HG03432 (cell line): ENCODE data around the gene CHD9.
A peak's percentile ranks its signal among the peaks of the same experiment; 100 is the strongest.

Experiments used
- ATAC-seq: cut with Tn5 transposase; IDR thresholded peaks from one replicate; pipeline ENCODE4 v1.9.1; 2021; ENCODE audit warnings: mild to moderate bottlenecking, moderate library complexity; ENCODE audit not compliant: unreplicated experiment

CHD9 gene

GRCh38 chr16:53093162-53093744 lies 38.5 kb downstream of the CHD9 start:
- no peak for ATAC-seq

DNA sequence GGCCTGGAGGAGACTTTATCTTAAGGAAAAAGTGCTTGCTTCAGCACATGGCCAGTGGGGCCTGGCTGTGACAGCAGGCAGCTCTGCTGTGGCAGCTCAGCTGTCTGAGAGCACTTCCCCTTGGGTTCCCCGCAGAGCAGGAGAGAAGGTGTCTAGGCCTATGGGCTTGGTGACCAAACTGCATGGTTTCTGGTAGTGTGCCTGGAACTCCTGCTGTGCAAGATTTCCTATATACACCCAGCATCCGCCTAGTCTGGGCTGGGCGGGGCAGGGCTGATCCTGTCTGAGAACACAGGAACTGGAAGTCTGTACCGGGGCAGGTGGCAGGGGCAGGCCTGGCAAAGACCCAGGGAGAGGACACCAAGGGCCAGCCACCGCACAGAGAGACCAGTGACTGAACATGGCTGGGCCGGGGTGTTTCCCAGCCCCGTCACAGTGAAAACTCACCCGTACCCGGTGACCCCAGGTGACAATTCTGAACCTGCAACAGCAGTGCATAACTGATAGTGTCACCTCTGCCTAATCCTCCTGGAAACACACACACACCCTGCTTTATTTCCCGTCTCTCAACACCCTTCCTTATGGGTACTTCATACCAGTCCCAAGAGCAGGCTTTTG lies 39.3 kb downstream of the CHD9 start:
- ATAC-seq = peak; percentile 38

- no peak for ATAC-seq
Measured at GRCh38 chr16:53097190-53097589, 42.4 kb downstream of the CHD9 start.

- peak; percentile 70 for ATAC-seq
Measured at GRCh38 chr16:53098526-53099317, 43.9 kb downstream of the CHD9 start.

DNA sequence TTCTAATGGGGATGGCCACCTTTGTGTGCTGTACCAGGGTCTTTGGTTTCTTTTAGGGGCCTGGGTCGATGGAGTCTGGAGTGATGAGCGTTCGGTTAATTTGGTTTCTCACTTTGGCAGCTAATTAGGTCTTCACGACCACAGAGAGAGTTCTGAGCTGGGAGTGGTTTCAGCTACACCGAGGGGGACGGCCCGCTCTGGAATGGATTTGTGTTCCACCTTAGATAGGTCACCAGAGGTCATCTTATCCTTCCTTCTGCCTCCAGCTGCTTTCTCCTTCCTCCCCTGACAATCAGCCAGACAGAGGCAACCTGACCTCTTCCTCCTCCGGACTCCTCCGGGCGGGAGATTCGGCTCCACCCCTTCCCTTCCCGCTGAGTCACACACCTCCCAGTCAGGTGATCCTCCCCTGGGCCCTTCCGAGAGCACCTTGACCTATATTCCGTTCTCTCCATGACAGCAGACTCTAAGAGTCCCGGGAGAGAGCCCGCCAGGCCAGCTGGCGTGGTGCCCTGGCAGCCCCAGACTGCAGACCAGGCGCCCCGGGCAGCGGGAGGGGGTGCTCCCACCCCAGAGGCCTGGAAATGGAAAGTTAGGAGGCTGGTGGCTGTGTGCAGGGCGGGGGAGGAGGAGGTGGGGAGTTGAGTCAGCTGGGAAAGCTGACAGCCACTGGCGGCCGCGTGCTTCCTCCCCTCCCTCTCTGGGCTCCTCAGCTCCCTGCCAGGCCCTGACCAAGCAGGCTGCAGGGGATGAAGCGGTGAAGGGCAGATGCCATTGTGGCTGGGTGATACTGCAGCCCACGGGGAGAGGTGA lies 44.7 kb downstream of the CHD9 start:
- peak; percentile 63 for ATAC-seq

DNA sequence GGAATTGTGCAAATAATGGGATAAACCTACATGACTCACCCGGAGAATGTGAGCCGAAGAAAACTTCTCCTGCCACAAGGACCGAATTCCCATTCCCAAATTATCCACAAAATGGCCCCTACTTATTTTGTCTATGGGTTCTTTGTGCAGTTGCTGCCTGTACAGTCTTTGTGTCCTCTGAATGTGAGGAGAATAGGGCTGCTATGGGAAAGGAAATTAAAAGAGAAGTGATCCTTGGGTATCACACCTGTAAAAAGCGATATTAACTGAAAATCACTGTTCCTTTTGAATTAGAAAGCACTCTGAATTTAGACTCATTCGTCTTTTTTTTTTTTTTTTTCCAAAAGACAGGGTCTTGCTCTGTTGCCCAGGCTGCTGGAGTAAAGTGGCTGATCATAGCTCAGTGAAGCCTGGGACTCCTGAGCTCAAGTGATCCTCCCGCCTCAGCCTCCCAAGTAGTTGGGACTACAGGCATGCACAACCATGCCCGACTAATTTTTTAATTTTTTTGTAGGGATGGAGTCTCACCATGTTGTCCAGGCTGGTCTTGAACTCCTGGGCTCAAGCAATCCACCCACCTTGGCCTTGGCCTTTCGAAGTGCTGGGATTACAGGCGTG lies 45.4 kb downstream of the CHD9 start:
- no peak for ATAC-seq

- ATAC-seq = no peak
Measured at GRCh38 chr16:53100889-53101288, 46.1 kb downstream of the CHD9 start.

DNA sequence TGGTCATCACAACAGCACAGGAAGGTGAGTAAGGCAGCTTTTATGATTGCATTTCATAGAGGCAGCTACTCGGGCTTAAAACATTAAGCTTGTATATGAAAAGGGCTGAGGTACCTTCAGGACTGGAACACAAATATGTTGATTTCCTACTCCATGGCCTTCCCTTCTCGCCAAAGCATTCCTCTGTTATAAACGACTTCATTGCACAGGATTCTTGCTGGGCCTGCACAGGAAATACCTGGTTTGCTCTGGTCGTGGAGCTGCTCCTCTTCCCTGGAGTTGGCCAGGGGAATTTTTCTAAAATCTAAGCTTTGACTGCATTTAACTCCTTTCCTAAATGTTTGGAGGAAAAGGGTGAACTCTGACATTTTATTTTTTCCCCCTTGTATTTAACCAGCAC lies 49.0 kb downstream of the CHD9 start:
- no peak for ATAC-seq

GRCh38 chr16:53105565-53105964 lies 50.8 kb downstream of the CHD9 start:
- ATAC-seq = no peak

- ATAC-seq = peak; percentile 65
Measured at GRCh38 chr16:53111078-53111791, 56.4 kb downstream of the CHD9 start.

- no peak for ATAC-seq
Measured at GRCh38 chr16:53112015-53112414, 57.2 kb downstream of the CHD9 start.

DNA sequence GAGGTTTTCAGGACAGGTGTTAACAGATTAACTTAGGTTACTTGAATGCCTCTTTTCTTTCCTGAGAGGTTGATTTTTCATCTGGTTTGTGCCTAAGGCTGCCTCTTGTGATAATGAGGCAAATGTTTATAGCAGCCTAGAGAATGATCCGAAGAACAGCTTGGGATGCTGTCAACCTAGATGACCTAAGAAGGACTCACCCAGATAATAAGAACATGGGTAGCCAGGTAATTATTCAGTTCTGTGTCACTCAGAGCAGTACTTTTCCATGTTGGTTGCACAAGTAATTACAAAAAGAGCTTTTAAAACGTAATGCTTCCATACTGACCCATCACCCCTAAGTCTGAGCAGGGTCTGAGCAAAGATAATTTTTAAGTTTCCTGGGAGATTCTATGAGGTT lies 60.3 kb downstream of the CHD9 start:
- no peak for ATAC-seq

GRCh38 chr16:53115773-53116172 lies 61.0 kb downstream of the CHD9 start:
- ATAC-seq = no peak

DNA sequence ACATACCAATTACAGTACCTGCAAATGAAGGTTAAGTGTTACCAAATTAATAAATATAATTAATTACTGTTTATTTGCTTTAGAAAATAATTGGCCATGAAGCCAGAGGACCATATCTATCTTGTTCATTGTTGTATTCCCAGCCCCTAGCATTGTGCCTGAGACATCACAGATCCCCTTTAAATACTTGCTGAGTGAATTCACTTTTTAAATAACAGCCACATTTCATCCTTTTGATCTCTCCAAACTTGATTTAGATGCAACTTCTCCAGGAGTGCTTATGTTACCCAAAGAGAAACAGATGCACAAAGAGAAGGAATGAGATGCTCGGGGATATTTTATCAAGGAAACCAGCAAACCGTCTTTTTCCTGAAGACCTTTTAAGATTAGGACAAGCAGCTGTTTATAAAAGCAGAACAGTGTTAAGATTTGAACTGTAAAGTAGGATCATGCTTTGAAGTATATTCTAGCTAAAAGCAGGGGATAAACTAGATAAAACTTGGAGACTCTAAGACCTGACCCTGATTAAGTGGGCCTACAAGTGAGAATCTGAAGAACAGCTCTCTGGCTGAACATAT lies 66.3 kb downstream of the CHD9 start:
- no peak for ATAC-seq

DNA sequence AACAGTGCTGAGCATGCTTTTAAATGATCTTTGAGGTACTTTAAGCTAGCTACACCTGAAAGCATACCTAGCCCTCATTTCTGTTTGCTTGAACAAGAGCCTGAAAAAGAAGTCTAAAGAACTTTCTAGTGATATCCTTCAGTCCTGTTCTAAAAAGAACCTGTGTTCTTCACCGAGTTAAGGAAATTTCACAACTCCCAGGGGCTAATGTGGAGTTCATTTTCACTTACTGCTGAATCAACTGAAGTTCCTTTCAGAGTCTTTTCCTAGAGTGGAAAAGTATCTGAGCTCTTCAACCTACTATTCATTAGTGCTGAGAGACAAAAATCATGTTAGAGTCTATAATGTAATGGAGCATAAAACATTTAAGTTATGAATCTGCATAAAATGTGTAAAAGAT lies 66.9 kb downstream of the CHD9 start:
- no peak for ATAC-seq

GRCh38 chr16:53123747-53124146 lies 69.0 kb downstream of the CHD9 start:
- no peak for ATAC-seq

GRCh38 chr16:53126390-53126789 lies 71.6 kb downstream of the CHD9 start:
- ATAC-seq = no peak

- no peak for ATAC-seq
Measured at GRCh38 chr16:53129281-53130158, 74.7 kb downstream of the CHD9 start.
